HT1080 (cell line): Measurements from ENCODE around the gene PDE8B. TPM values are rescaled to one million over a fixed set of nuclear protein-coding genes. Genes with fewer than 3 reads are reported as not detected.
A peak's percentile ranks its signal among the peaks of the same experiment; 100 is the strongest.

Experiments
- DNase-seq: peaks from one replicate; pipeline ENCODE4 v3.0.0-alpha.2; 2015; ENCODE audit warnings: low read depth
- total RNA-seq: library from RNA; depleted of rRNA; stranded (reverse); fragments of >200 nt; shearing (Covaris generic); gene quantifications from 2 replicates; pipeline ENCODE4 v1.2.3, GENCODE V29; 2014

The PDE8B gene
- total RNA-seq, 1 experiment from 2014 or later: 0.82 TPM

DNA sequence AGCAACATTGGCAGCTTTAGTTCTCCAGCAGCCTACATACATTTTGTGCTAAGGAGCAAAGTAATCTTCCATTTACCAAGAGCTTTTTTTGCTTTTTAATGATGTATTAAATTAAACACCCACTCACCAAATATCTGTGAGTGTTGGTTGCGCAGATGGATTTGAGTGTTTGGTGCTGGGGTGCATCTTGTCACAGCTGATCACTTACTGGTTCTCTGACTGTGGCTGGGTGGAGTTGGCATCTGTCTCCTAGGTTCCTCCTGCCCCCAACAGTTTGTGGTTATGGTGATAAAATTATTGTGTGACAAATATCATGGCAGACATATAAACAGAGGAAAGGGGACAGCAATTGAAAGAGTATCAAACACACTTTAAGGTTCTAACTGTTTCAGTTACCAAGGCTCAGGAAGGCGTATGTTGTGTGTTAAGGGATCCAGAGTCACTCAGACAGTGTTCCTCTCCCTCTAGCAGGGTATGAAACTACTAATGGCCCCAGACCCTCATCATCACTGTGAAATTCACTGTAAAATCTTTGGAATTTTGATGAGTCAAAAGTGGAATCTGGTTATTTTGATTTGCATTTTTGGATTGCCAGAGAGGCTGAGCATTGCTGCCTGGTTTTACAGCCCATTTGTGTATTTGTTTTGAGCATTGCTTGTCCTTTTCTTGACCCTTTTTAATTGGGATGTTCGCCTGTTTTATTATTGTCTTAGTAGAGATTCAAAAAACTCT lies 81.7 kb downstream of the PDE8B start:
- peak; percentile 35 for DNase-seq

DNA sequence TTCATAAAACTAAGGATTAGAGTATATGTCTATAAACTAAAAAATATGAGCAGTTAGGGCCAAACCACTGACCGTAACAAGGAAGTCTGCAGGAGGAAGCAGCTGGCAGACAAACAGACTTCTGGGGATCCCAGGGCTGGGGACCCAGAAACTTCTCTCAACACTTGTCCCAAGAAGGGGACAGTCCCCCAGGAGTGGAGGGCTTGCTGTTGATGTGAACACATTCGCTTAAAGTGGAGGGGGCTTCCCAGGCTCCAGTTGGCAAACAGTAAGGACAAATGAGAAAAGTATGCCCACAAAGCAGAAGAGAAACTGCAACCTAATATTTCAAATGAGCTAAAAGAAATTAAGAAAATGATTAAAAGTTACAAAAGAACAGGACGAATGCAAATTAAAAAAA lies 83.7 kb downstream of the PDE8B start:
- DNase-seq: no peak

DNA sequence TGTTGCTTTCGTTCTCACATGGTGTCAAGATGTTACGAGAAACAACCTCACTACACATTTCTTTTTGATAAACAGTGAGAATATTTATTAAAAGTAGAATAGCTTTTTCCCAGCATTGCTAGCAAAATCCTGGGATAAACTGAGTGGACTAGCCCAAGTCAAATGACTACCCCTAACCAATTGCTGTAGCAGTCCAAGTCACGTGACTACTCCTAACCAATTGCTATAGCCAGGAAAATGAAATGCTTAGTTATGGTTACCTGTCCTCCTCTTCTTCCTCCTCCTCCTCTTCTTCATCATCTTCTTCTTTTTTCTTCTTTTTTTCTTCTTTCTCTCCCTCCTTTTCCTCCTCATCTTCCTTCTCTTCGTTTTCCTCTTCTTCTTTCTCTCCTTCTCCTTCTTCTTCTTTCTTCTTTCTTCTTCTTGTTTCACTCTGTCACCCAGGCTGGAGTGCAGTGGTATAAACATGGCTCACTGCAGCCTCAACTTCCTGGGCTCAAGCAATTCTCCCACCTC lies 85.4 kb downstream of the PDE8B start:
- no peak for DNase-seq

DNA sequence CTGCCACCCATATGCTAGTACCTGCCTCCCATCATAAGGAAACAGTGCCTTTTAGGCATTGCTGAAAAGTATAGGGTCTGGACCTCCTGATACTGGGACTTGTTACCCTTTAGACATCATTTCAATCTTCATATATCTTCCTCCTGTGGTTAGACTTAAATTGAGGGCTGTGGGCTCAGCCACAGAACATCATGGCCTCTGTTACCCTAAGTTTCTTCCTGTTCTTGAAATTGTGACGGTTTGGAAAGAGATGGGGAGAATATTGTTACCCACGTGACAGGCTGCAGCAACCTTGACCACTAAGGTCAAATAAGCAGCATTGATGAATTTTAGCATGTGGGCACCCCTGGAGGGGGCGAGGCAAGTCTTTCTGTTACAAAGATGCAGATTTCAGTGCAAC lies 87.7 kb downstream of the PDE8B start:
- no peak for DNase-seq

DNA sequence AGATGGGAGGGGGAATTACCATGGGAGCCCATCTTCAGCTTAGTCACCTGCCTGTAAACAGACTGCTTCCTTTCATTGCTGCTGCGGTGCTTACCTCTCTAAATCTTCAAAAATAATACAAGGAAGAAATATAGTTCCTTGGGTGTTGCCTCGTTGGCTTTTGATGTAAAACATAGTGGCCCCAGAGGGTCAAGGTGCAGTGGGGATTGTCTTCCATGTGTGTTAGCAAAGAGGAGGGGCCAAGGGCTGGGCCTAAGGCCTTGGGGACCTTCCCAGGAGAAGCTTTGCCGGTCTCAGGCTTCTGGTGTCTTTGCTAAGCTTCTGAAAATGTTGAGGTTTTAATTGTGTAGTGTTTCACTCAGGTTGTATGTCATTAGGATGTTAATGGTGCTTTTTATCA lies 90.0 kb downstream of the PDE8B start:
- DNase-seq: no peak

DNA sequence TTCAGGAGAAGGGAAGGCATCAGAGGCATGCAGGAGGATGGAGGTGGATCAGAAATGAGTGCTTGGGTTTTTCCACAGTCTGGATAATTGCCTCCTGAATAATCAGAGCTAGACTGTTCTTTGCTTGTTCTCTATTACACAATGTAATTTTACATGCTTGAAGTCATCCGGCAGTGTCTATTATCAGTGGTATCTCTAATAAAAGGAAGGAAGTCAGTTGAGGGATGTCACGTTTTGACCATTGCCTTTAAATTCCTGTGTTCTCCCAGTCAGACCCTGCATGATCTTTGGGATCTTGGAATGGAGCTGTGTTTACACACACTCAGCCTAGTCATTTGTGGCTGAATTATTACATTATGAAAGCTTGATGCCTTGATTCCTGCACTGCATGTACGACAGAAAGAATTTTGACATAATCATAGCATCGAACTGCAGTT lies 91.0 kb downstream of the PDE8B start:
- DNase-seq: no peak

DNA sequence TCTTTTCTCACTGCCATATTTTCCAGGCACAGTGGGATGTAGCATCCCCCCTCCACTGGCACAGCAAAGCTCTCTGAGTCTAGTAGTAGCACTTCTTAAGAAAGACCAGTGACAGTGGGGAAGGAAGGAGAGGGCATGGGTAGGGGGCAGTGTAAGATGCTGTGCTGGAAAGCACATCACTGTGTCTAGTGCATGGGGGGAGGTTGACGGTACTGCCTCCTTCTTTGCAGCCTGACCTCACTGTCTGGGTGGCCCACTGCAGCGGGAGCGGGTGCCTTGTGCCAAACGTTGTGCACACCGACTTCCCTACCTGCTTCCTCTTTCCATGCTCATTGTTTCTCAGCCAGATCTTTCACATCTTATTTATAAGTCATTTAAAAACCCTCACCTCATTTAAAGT lies 91.8 kb downstream of the PDE8B start:
- no peak for DNase-seq

DNA sequence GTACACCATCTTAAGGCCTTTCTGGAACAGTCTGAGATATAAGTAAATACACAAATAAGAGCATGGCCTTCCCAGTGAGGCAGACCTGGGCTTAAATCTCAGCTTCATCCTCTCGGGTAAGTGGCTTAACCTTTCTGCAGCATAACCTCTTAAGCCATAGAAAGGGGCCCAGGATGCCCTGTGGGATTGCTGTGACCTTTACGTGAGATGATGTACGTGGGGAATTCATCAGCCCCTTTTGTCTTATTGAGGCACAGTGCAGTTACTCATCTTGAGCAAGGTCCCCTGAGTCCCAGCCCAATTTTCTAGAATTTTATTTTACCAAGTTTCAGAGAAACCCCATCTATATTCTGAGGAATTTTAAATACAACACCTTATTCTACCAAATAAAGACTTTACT lies 92.2 kb downstream of the PDE8B start:
- DNase-seq: no peak

DNA sequence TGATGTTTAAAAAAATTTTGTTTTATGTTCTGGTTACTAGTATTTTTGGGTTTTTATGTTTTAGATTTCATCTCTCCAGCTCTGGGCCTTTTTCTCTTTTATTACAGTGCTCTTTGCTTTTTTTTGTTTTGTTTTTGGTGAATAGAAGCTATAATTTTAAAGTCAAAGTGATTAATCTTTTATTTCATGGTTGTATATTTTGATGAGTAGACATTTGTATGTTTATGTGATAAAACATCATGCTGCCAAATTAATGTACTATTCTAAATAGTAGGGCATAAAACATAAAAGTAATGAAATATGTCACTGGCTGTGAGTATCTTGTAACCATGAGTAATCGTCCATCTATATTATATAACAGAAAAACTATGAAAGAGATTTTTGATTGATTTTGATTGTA lies 93.9 kb downstream of the PDE8B start:
- no peak for DNase-seq

DNA sequence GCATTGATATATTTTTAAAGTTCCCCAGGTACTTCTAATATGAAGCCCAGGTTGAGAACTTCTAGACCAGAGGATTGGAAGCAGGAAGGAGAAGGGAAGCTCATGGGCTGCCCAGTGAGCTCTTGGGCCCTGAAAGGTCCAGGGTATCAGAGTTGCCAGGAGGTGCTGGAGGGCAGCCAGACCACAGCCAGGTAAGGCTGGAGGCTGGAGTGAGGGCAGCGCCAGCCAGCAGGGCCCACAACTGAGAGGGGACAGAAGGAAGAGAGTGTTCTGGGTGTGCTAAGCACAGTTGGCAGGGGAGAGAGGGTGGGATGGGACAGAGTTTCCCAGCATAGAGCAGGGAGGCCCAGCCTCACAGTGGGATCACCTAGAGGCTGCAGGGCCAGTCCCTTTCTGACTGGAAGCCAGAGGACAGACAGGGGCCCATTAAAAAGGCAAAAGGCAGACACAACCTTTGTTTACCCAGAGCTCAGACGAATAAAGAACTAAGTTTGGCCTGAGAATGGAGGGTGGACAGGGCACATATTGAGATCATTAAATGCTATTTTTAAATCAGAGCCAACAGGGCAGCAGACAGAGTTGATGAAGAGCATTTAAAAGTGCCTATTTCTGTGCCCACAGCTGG lies 94.9 kb downstream of the PDE8B start:
- no peak for DNase-seq

DNA sequence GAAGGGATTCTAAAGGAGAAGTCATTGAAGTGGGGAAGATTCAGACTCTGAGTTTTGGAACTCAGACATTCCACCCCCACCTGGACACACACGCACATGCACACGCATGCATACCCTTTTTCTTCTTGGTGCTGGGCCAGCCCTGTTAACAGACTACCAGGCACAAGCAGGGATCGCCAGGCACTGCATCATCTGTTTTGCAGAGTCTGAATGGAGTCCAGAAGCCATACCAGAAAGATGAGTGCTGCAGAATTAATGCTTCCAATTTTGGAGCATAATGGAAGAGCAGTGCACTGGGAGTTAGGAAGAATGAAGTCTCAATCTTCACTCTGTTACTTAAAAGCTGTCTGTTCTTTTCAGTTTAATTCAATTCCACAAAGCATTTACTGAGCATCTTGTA lies 95.5 kb downstream of the PDE8B start:
- no peak for DNase-seq

DNA sequence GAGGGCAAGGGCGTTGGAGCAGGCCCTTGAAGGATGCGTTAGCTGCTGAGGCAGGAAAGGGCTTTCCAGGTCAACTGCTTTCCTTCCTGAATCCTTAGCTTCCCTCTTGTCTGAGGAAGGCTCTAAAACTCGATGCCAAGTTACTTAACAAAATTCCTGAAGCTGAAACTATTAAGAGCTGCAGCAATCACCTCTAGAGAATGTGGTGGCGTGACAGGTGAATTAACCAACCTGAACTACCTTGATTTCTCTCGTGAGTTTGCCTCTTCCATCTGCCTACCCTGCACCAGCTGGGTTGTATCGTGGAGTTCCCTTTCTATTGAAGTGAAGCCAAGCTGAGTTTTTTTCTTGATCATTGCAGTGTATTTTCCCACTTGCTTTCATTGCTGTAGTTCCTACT lies 96.1 kb downstream of the PDE8B start:
- DNase-seq: no peak

DNA sequence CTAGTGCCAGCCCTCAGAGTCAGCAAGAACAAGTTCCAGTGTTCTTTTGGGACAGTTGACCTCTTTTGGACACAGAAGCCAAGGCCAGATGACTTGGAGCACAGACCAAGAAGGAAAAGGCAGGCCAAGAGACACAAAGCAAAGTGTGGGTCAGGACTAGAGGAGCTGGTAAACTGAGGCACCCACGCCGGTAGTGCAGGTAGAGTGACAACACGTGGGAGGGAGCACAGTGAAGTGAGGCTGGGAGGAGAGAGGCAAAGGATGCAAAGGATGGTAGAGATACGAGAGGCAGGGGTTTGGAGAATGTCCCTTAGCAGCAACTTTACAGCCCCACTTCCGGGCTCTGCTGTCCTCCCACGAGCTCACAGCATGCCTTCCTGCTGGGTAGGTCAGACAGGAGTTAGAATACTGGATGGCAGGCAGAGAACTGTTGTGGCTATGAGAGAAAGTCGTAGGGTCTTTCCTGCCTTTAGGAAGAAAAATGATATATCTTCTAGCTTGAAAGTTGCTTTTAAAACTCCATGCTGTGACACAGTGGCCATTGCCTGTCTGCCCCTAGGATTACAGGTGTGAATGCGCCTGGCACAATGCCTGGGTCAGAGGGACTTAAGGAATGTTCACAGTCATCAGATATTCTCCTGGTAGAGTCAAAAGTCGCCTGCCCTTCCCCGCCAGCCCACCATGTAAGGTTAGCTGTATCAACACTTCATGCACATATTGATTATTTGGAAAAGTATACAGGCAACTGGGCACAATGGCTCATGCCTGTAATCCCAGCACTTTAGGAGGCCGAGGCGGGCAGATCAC lies 97.9 kb downstream of the PDE8B start:
- no peak for DNase-seq

DNA sequence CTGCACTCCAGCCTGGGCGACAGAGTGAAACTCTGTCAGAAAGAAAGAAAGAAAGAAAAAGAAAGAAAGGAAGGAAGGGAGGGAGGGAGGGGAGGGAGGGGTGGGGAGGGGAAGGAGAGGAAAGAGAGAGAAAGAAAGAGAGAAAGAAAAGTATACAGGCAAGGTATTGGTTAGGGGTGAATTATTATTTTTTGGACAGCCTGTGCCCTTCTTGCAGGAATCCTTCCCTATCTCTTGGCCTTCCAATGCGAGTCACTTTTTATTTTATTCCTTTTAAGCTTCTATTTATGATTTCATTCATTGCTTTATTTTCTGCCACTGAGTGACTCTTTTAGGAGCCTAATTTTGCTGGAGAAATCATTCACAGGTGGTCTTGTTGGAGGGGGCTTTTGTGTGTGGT lies 98.7 kb downstream of the PDE8B start:
- DNase-seq: no peak

DNA sequence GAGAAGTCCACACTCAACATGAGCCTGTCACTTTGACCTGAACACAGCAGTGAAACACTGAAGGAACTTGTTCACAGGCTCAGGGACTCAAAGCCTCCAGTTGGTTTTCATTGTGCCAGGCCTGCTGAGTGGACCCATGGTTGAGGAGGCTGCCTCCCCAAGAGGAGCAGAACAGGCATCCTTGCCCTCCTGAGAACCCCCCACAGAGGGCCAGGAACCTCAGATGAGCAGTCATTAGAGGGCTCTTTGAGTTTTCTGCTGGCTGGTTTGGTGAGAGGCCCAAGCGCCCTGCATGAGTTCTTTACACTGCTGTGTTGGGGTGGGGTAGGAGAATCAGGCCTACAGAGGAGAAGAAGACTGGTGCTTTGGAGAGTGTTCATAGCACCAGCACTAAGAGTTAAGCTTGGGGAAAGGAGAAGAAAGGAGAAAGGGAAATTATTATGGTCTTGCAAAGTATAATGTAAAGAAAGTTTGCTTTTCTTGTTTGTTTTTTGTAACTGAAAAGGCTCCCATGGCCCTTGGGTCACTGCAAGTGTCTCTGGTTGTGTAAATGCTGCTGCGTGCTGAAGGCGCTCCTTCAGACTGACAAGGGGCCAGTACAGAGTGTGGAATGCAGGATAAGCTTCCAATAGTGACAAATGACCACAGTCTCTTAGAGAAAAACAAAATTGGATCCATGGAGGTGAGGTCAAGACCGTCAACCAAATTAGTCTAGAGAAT lies 100.2 kb downstream of the PDE8B start:
- DNase-seq: no peak

DNA sequence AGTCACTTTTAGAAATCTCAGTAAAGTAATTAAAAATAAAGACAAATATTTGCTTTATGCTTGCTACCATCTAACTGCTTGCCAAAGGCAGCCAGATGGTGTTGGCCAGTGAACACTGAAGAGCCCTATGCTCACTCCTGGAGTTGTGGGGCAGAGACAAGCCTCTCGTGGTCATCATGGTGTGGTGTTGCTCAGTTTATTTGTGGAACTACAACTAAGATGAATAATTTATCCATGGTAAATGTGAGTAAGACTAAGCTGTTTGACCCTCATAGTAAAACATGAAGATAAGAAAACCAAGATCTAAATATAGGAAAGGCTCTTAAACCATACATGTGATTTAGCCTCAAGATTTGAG lies 100.7 kb downstream of the PDE8B start:
- DNase-seq: no peak

DNA sequence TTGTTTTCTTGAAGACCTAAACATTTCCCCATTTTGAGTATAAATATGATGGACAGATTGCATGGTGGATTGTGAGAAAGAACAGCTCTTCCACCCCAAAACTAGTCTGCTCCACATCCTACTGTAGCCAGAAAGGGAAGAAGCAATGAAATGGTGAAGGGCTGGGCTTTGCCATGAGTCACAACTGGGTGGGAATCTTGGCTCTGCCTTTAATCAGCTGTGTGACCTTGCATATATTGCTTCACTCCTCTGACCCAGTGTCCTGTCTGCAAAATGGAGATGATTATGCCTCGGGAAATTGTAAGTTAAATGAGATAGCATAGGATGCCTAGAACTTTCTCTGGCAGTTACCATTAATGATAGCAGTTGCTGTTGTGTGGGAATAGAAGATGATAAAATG lies 101.9 kb downstream of the PDE8B start:
- peak; percentile 67 for DNase-seq

DNA sequence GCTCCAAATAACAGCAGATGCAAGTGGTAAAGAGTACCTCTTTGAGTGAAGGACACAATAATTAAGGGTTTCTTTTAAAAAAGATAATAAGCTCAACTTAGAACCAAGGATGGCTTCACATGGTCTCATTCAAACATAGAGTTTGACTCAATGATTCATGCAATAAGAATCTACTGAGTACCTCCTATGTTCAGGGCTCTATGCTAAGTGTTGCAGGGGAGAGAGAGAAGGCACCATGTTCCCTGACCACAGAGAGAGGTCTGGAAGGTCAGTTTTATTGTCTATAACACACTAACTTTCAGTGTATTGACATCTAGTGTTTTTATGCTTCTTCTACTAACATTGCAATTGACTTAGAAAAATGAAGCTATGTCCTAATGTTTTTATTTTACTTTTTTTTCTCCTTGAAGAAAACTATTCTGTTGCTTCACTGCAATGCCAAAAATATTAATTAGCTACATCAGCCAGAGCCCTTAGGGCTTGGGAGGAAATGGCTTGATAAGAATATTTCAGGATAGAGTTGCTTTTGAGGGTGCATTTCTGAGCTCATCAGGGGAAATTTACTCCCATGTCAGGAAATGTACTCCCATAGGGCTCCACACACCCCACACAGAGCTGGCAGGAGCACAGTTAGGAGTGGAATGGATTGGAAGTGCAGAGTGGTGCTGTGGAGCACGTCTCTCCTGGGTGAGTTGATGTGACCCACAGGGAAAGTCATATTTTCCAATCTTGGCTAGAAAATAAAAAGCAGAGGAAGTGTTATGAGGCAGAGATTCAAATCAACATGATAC lies 106.6 kb downstream of the PDE8B start:
- peak; percentile 46 for DNase-seq

DNA sequence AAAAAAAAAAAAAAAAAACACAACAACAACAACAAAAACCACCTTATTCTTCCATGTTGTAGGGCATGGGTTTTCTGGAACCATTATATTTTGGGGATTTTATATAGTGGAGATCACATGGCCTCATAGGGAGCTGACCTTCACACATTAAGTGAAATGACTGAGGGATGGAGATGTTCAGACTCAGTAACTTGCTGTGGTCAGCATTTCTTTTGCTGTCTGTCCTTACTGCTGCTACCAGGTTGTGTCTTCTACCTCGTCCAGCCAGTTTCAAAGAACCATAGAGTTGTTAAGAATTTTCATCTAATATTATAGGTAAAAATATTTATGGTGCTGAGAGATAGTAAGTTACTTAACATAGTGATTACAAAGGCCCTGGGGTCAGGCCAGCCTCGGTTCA lies 107.6 kb downstream of the PDE8B start:
- no peak for DNase-seq

DNA sequence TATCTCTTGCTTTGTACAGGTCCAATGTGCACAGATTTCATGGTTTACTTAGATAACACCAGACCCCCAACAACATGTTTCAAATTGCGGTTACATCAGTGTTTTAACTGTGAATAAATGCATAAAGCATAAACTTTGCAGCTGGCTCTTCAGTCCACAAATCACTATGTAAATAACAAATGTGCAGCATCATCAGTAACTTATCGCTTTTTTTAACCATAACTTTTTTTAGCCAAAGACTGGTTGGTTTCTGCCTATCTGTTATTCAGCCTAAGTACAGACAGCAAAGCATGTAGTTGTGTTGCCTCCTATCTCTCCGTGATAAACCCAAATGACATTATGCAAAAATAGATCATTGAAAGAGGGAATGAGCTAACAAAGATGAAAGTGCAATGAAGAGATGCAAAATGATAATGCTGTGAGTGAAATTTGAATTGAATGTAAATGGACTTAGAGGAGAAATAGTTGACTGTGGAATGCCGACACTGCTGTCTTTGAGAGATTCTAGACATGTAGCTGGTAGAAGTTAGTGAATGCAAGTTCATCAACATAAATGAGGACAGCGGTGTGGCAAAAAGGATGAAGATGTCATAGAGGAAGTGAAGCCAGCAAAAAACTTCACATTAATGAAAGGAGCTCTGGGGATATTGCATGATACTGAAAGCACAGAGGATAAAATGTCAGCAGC lies 108.8 kb downstream of the PDE8B start:
- no peak for DNase-seq
